Smooth muscle cell of the brain vasculature (primary cell): ENCODE results near the gene GOLGB1.

Experiments used
- DNase-seq: peaks from one replicate; pipeline ENCODE4 v3.0.0-alpha.2; 2012; ENCODE audit warnings: low read depth, low spot score

Gene GOLGB1

GRCh38 chr3:121630355-121630754 lies 119.2 kb downstream of the GOLGB1 start:
- no peak for DNase-seq

DNA sequence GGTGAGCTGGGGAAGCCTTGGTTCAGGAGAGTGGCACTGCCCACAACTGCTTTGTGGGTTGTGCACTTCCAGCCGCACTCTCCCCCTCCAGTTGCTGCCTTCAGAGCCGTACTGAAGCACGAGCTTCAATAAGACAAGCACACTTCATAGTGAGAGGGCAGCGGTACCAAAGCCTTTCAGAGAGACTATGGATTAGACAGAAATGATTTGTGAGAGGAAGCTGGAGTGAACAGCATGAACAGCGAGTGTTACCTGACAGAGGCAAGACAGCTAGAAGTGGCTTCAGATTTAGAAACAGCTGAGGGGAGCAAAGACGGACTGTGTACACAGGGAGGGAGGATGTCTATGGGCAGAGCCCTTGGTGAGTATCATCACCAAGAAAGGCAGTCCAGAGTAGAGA lies 119.9 kb downstream of the GOLGB1 start:
- DNase-seq, result no peak

DNA sequence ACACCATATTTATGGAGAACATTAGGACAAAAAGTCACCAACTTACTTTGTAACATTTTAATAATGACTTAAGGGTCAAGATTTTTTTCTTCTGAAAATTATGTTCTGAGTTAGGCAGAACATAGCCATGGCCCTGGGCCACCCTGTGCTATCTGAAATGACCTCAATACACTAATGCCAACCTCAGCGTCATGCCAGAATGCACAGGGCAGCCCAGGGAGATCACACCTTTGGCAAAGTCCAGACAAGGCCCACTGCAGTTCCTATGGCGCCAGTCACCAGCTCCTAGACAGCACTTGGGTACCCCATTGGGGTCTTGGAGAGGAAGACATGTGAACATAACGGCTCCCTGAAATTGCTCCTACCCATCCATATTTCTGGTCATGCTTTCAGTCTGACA lies 121.9 kb downstream of the GOLGB1 start:
- no peak for DNase-seq

DNA sequence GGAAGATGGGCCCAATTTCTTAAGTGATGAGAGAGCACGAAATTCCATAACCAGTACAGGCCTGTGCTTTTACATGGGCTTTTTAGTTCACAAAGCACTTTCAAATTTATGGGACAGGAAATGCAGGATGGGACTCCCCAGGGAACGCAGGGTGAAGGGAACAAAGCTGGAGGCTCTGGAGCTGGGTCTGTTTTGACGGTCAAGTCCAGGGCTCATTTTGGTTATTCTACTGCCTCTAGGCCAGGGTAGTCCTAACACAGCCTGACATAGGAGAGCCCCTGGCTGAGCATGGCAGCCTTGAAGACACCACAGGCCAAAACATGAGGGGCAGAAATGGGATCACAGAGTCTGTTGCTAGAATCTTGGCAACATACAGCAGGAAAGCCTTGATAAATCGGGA lies 122.3 kb downstream of the GOLGB1 start:
- DNase-seq, result no peak

DNA sequence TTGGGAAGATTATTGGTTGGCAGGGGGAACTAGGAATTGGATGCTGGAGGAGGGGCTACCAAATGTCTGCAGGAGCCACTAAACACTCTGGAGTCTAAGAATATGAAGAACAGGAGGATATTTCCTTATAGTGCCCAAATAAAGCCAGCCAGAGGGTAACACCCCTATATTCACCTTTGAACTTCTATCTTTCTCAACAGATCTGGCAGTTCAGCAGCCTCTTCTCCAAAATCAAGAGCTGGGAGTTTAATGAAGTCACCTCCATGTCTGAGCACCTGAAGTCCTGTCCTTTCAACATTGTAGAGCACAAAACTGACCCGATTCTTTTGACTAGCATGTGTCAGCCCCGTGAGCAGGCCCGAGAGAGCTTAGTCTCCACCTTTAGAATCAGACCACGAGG lies 123.0 kb downstream of the GOLGB1 start:
- no peak for DNase-seq

- no peak for DNase-seq
Observed at GRCh38 chr3:121624147-121624899, 125.2 kb downstream of the GOLGB1 start.

DNA sequence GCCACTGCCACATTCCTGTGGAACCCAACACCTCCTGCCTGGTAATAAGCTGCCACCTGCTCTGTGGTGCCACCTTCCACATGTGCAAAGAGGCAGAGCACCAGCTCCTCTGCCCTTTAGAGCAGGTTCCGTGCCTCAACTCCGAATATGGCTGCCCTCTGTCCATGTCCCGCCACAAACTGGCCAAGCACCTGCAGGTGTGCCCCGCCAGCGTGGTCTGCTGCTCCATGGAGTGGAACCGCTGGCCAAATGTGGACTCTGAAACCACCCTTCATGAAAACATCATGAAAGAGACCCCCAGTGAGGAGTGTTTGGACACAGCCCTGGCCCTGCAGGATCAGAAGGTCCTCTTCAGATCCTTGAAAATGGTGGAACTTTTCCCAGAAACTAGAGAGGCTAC lies 128.1 kb downstream of the GOLGB1 start:
- DNase-seq, result no peak

- no peak for DNase-seq
Observed at GRCh38 chr3:121619691-121620090, 129.8 kb downstream of the GOLGB1 start.
